LNCaP clone FGC (cell line): ENCODE data around the gene KIAA0040.

Source experiments
- DNase-seq: peaks from one replicate; pipeline ENCODE4 v3.0.0-alpha.2; 2011; ENCODE audit warnings: low read depth
- H3K4me3 ChIP-seq: 2 replicates; pipeline ENCODE4 v1.5.1; 2011; ENCODE audit warnings: mild to moderate bottlenecking, low read depth, low read length, control low read depth
- CTCF ChIP-seq: IDR thresholded peaks from 2 replicates; pipeline ENCODE4 v1.5.1; 2012; ENCODE audit warnings: mild to moderate bottlenecking; ENCODE audit not compliant: control insufficient read depth, insufficient read depth; ENCODE audit errors: extremely low read depth

Gene KIAA0040

GRCh38 chr1:175132436-175132835 is 60.1 kb downstream of the KIAA0040 start:
- no peak for DNase-seq

GRCh38 chr1:175131095-175131494 is 61.5 kb downstream of the KIAA0040 start:
- no peak overlapping the region for H3K4me3 ChIP-seq
- no peak for DNase-seq
- TF ChIP-seq CTCF, result no peak

More at GRCh38 chr1:175132436-175132835, 60.1 kb downstream of the KIAA0040 start:
- TF ChIP-seq CTCF, result no peak
- no peak overlapping the region for H3K4me3 ChIP-seq

- no peak for DNase-seq
- no peak overlapping the region for H3K4me3 ChIP-seq
- no peak for TF ChIP-seq CTCF
Measured at GRCh38 chr1:175130649-175131045, 61.9 kb downstream of the KIAA0040 start.

GRCh38 chr1:175129997-175130648 is 62.5 kb downstream of the KIAA0040 start:
- no peak overlapping the region for H3K4me3 ChIP-seq
- no peak for TF ChIP-seq CTCF
- no peak for DNase-seq

GRCh38 chr1:175129644-175129996 is 63.0 kb downstream of the KIAA0040 start:
- H3K4me3 ChIP-seq, result no peak overlapping the region
- TF ChIP-seq CTCF, result no peak
- DNase-seq, result no peak

GRCh38 chr1:175129182-175129581 is 63.4 kb downstream of the KIAA0040 start:
- DNase-seq, result no peak
- TF ChIP-seq CTCF, result no peak
- H3K4me3 ChIP-seq, result no peak overlapping the region

GRCh38 chr1:175128523-175128922 is 64.1 kb downstream of the KIAA0040 start:
- no peak for TF ChIP-seq CTCF
- no peak for DNase-seq
- no peak overlapping the region for H3K4me3 ChIP-seq
